SH-SY5Y (cell line): ENCODE measurements around the gene MTX3.

Experiments
- GATA2 ChIP-seq: IDR thresholded peaks from 2 replicates; pipeline ENCODE4 v1.6.1; 2011; ENCODE audit warnings: mild to moderate bottlenecking, low read depth, low read length
- GATA3 ChIP-seq: IDR thresholded peaks from 2 replicates; pipeline ENCODE4 v1.6.1; 2011; ENCODE audit warnings: low read depth, mild to moderate bottlenecking, low read length, moderate library complexity

DNA sequence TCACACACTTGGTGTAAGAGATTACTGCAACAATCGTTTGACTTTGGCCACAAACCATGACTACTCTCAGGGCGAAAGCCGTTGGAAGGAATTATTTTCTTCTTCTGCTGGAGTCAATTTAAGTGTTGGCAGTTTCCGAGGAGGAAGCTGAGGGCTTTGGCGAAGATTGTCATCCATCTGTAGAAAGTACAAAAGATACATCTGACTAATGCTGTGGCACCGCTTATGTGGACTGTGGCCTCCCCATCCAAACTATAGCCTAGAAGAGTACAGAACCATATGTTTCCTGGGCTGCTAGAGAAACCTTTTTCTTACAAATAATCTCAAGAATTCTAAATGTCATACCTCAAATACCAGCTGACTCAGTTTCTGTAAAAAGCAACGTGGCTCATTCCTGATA is 7.4 kb downstream of the MTX3 start:
- no peak for TF ChIP-seq GATA2
- no peak for TF ChIP-seq GATA3
